Endothelial cell of umbilical vein (primary cell): ENCODE results near the gene NACAD. TPM values are rescaled to one million over a fixed set of nuclear protein-coding genes. Genes with fewer than 3 reads are reported as not detected.

Source experiments
- BruUV-seq: library from RNA; stranded (reverse); fragments of 400-500 nt; replicated peaks from 2 replicates; lab custom pipeline; 2021; lab: Mats Ljungman, UMichigan
- CTCF ChIA-PET: fragments of 300-600, 350-600 bp; sonication (Branson Sonifier 250); formaldehyde crosslinking; loops from one replicate; lab custom pipeline; 2021; ENCODE audit warnings: antibody characterized with exemption, inconsistent platforms; lab: Charles Lee
- POLR2A ChIA-PET: fragments of 300-600, 350-600 bp; sonication (Branson Sonifier 250); formaldehyde crosslinking; loops from one replicate; lab custom pipeline; 2021; ENCODE audit warnings: antibody characterized with exemption, inconsistent platforms; lab: Charles Lee
- DNase-seq: peaks from one replicate; pipeline ENCODE4 v3.0.0-alpha.2; 2011; ENCODE audit warnings: low read depth, low spot score
- FAIRE-seq: peaks from 2 replicates; lab custom pipeline; 2011; peaks lifted over from hg19 to GRCh38; lab: Jason Lieb, UNC
- H2AFZ ChIP-seq: 2 replicates; pipeline ENCODE4 v1.6.0; 2012; ENCODE audit warnings: low read depth, low read length, control low read depth, inconsistent platforms
- H3K27ac ChIP-seq: 2 replicates; pipeline ENCODE4 v1.5.1; 2011; ENCODE audit warnings: low read depth, mild to moderate bottlenecking, control low read depth, low read length, moderate library complexity; ENCODE audit not compliant: insufficient read depth
- H3K27me3 ChIP-seq, 2 experiments: 2 replicates each; pipeline versions ENCODE4 v1.6.0 to v1.6.1; 2011; ENCODE audit warnings: low read length in 2 of 2, mixed read lengths in 1 of 2; ENCODE audit not compliant: control insufficient read depth in 2 of 2, insufficient read depth in 2 of 2
- H3K36me3 ChIP-seq, 2 experiments: 2 replicates in 1 of 2; 3 replicates in 1 of 2; pipeline ENCODE4 v1.5.1; 2011; ENCODE audit warnings: low read length in 2 of 2, mild to moderate bottlenecking in 1 of 2, moderate library complexity in 1 of 2; ENCODE audit not compliant: control insufficient read depth in 2 of 2, insufficient read depth in 2 of 2; ENCODE audit errors: extremely low read depth in 1 of 2
- H3K4me1 ChIP-seq: 3 replicates; pipeline ENCODE4 v1.5.1; 2011; ENCODE audit warnings: mild to moderate bottlenecking, low read length; ENCODE audit not compliant: control insufficient read depth, insufficient read depth; ENCODE audit errors: extremely low read depth
- H3K4me2 ChIP-seq: 2 replicates; pipeline ENCODE4 v1.6.1; 2011; ENCODE audit warnings: low read length, control low read depth, mixed read lengths; ENCODE audit not compliant: insufficient read depth
- H3K4me3 ChIP-seq, 3 experiments: fragments of 200-600 bp in 1 of 3; sonication (generic), shearing (Covaris generic) in 1 of 3; replicated peaks in 1 of 3; 2 replicates each; pipeline ENCODE4 v1.5.1; 2011 to 2016; ENCODE audit warnings: control low read depth in 3 of 3, low read length in 3 of 3, mild to moderate bottlenecking in 2 of 3, inconsistent platforms in 1 of 3, low read depth in 1 of 3, moderate library complexity in 1 of 3; ENCODE audit not compliant: insufficient read depth in 1 of 3
- H3K79me2 ChIP-seq: 2 replicates; pipeline ENCODE4 v1.6.0; 2012; ENCODE audit warnings: low read length, inconsistent platforms; ENCODE audit not compliant: control insufficient read depth, insufficient read depth
- H3K9ac ChIP-seq: replicated peaks from 2 replicates; pipeline ENCODE3; 2011; ENCODE audit warnings: low read length, control low read depth; ENCODE audit not compliant: insufficient read depth; ENCODE audit errors: extremely low read depth
- H3K9me1 ChIP-seq: replicated peaks from 3 replicates; pipeline ENCODE4 v1.6.0; 2011; ENCODE audit warnings: mild to moderate bottlenecking, low read length; ENCODE audit not compliant: control insufficient read depth, insufficient read depth; ENCODE audit errors: extremely low read depth
- H3K9me3 ChIP-seq: replicated peaks from 2 replicates; pipeline ENCODE4 v1.5.1; 2012; ENCODE audit warnings: low read length, inconsistent platforms; ENCODE audit not compliant: control insufficient read depth, insufficient read depth
- H4K20me1 ChIP-seq: replicated peaks from 2 replicates; pipeline ENCODE3; 2011; ENCODE audit warnings: mild to moderate bottlenecking, low read length; ENCODE audit not compliant: control insufficient read depth, insufficient read depth; ENCODE audit errors: extremely low read depth
- EZH2 ChIP-seq: IDR thresholded peaks from 2 replicates; pipeline ENCODE4 v1.6.1; 2012; ENCODE audit warnings: borderline replicate concordance, low read depth, mild to moderate bottlenecking, moderate library complexity, low read length, inconsistent platforms; ENCODE audit not compliant: severe bottlenecking
- FOS ChIP-seq: IDR thresholded peaks from 2 replicates; pipeline ENCODE4 v1.6.1; 2011; ENCODE audit warnings: mild to moderate bottlenecking, low read length, moderate library complexity, borderline replicate concordance; ENCODE audit not compliant: insufficient read depth
- JUN ChIP-seq: IDR thresholded peaks from 2 replicates; pipeline ENCODE4 v1.6.1; 2011; ENCODE audit warnings: borderline replicate concordance, low read depth; ENCODE audit not compliant: insufficient read length, insufficient read depth
- MYC ChIP-seq: IDR thresholded peaks from one replicate; pipeline ENCODE4 v1.6.1; 2011; ENCODE audit warnings: mild to moderate bottlenecking, low read depth, low read length
- POLR2AphosphoS5 ChIP-seq: IDR thresholded peaks from 2 replicates; pipeline ENCODE4 v1.6.1; 2012; ENCODE audit warnings: low read depth, mild to moderate bottlenecking, control low read depth, low read length, moderate library complexity; ENCODE audit not compliant: insufficient read depth
- dilution Hi-C: fragments of 300-500 bp; cut with MboI; formaldehyde crosslinking; loops from one replicate; pipeline ENCODE4 v1.15.0; 2019; ENCODE audit warnings: low sequenced_read_pairs; ENCODE audit not compliant: extremely low pct_ligation_motif_present
- intact Hi-C: fragments of 100-400 bp; cut with micrococcal nuclease; formaldehyde crosslinking; loops from one replicate; pipeline ENCODE4 v1.10.0; 2022
- polyA plus RNA-seq, 4 experiments: library from polyadenylated mRNA; depleted of rRNA in 3 of 4; stranded (reverse) in 3 of 4; unstranded in 1 of 4; fragments of >200 nt; gene quantifications; 2 replicates each; pipeline versions ENCODE4 v1.2.1 to v1.2.3, GENCODE V29; 2011 to 2012; ENCODE audit warnings: missing spikeins in 1 of 4
- total RNA-seq: library from RNA; stranded (reverse); gene quantifications from 2 replicates; pipeline ENCODE4 v1.2.3, GENCODE V29; 2021
- TF ChIP-seq, protein P1 (sequence below), 2 donors: IDR thresholded peaks; 1 replicate in 1 of 2; 2 replicates in 1 of 2; pipeline ENCODE4 v1.5.1; 2011; ENCODE audit warnings: low read length in 2 of 2, mild to moderate bottlenecking in 2 of 2, moderate library complexity in 2 of 2, control low read depth in 1 of 2, inconsistent platforms in 1 of 2, low read depth in 1 of 2; ENCODE audit not compliant: insufficient read depth in 1 of 2; ENCODE audit errors: extremely low read depth in 1 of 2

NACAD gene
- total and polyA plus RNA-seq, 2 donors (not counting 3 experiments of a cell fraction or from before 2014, with no cell fraction given), result 1.4 to 6.6 TPM

DNA sequence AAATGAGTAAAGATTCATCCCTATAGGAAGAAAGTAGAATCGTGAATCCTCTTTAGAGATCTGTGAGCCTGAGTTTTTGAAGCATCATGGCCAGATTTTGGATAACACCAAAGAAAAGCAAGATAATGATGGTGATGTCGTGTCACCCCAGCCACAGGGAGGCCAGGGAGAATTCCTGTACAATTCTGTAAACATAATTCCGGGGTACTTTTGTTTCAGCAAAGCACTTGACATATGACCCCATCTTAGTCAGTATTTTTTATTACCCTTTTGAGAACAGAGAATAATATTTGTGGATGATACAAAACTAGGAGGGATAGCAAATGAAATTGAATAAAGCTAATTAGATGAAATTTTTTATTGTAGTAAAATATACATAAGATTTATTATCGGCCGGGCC, 33.8 kb downstream of the NACAD start:
- dilution Hi-C loops (no loop called here), intact Hi-C loops (no loop called here)
- no peak for DNase-seq
- Histone ChIP-seq H3K9me3 (no peaks in the 10 kb centered on the region), H3K4me2 (no peak overlapping the region), H3K27ac (no peak overlapping the region), H3K79me2 (peaks cover 14% of the 10 kb centered on the region), H3K9ac (no peak overlapping the region), H3K4me3 (no peak overlapping the region), H2AFZ (no peak overlapping the region), H4K20me1 (no peaks in the 10 kb centered on the region), H3K27me3 (no peaks in the 10 kb centered on the region), H3K36me3 (no peaks in the 10 kb centered on the region), H3K9me1 (no peaks in the 10 kb centered on the region), H3K4me1 (no peaks in the 10 kb centered on the region)
- BruUV-seq, result no TSS peak
- TF ChIP-seq POLR2AphosphoS5, result no peak
- no peak for TF ChIP-seq EZH2
- no peak for TF ChIP-seq JUN
- TF ChIP-seq MYC, result no peak
- no peak for TF ChIP-seq FOS
- TF ChIP-seq, protein P1, sequence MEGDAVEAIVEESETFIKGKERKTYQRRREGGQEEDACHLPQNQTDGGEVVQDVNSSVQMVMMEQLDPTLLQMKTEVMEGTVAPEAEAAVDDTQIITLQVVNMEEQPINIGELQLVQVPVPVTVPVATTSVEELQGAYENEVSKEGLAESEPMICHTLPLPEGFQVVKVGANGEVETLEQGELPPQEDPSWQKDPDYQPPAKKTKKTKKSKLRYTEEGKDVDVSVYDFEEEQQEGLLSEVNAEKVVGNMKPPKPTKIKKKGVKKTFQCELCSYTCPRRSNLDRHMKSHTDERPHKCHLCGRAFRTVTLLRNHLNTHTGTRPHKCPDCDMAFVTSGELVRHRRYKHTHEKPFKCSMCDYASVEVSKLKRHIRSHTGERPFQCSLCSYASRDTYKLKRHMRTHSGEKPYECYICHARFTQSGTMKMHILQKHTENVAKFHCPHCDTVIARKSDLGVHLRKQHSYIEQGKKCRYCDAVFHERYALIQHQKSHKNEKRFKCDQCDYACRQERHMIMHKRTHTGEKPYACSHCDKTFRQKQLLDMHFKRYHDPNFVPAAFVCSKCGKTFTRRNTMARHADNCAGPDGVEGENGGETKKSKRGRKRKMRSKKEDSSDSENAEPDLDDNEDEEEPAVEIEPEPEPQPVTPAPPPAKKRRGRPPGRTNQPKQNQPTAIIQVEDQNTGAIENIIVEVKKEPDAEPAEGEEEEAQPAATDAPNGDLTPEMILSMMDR (IDR thresholded peaks at IDR 0.05; ENCODE audit: extremely low read depth in 1 of 2, insufficient read depth in 1 of 2, low read depth in 1 of 2, low read length in 2 of 2), result no peak
- FAIRE-seq, result no peak
- POLR2A ChIA-PET, result no interaction called here
- CTCF ChIA-PET, result interaction anchor here (3.7 kb wide), 1 partner anchor 81 kb away, joined by 9 read pairs; no protein-coding TSS in a partner anchor
